ENCODE data around the gene TTYH1. TPM values are rescaled to one million over a fixed set of nuclear protein-coding genes. Genes with fewer than 3 reads are reported as not detected.

The TTYH1 gene
- total and polyA plus RNA-seq, 2 of the 8 experiments (the other 6 are each of a cell fraction or from before 2014, with no cell fraction given) = 26.7 to 46.5 TPM

- TF ChIP-seq CHD7 (IDR thresholded peaks at IDR 0.05; ENCODE audit: insufficient replicate concordance, low read length) (no peak), EGR1 (IDR thresholded peaks at IDR 0.05; ENCODE audit: borderline replicate concordance, low read depth, low read length) (no peak), GTF2F1 (IDR thresholded peaks at IDR 0.05; ENCODE audit: borderline replicate concordance, low read depth, low read length) (no peak), RNF2 (IDR thresholded peaks at IDR 0.05; ENCODE audit: borderline replicate concordance, low read depth, low read length, missing control alignments, poor library complexity, severe bottlenecking) (no peak), GABPA (IDR thresholded peaks at IDR 0.05; ENCODE audit: borderline replicate concordance, insufficient read depth, low read length) (no peak), ASH2L (IDR thresholded peaks at IDR 0.05; ENCODE audit: low read length) (no peak), SUZ12 (IDR thresholded peaks at IDR 0.05; ENCODE audit: low read length) (no peak), BACH1 (IDR thresholded peaks at IDR 0.05; ENCODE audit: low read length) (no peak), SIRT6 (IDR thresholded peaks at IDR 0.05; ENCODE audit: low read length) (no peak), SIN3A (conservative IDR thresholded peaks at IDR 0.05 in 1 of 2, IDR thresholded peaks at IDR 0.05 in 1 of 2; ENCODE audit: low read depth in 1 of 2, low read length in 2 of 2) (no peak)
These were observed 823 bp downstream of the TTYH1 start (continued) for GRCh38 chr19:54415901-54416673.

All from H1 (cell line).